HG03095 (cell line): ENCODE data around the gene SLC4A7.
"Not testable (repeated sequence)": the region's sequence is repeated elsewhere in the genome, so short reads cannot be mapped to it uniquely, and the experiment has no call there.

Source experiments
- ATAC-seq: cut with Tn5 transposase; IDR thresholded peaks from one replicate; pipeline ENCODE4 v1.9.1; 2021; ENCODE audit warnings: moderate library complexity; ENCODE audit not compliant: unreplicated experiment

Gene SLC4A7

GRCh38 chr3:27438352-27438751, 45.8 kb downstream of the SLC4A7 start:
- ATAC-seq: not testable (repeated sequence)

- ATAC-seq: no peak
These were observed 53.1 kb downstream of the SLC4A7 start for GRCh38 chr3:27431116-27431515.

GRCh38 chr3:27429909-27430308, 54.3 kb downstream of the SLC4A7 start:
- no peak for ATAC-seq

- no peak for ATAC-seq
These were observed 55.7 kb downstream of the SLC4A7 start for GRCh38 chr3:27428446-27428845.

GRCh38 chr3:27426926-27427325, 57.3 kb downstream of the SLC4A7 start:
- no peak for ATAC-seq

- no peak for ATAC-seq
These were observed 58.2 kb downstream of the SLC4A7 start for GRCh38 chr3:27425896-27426565.

GRCh38 chr3:27424812-27425521, 59.2 kb downstream of the SLC4A7 start:
- ATAC-seq: not testable (repeated sequence)

GRCh38 chr3:27423463-27423862, 60.7 kb downstream of the SLC4A7 start:
- no peak for ATAC-seq

GRCh38 chr3:27422617-27423016, 61.6 kb downstream of the SLC4A7 start:
- no peak for ATAC-seq

- no peak for ATAC-seq
These were observed 69.0 kb downstream of the SLC4A7 start for GRCh38 chr3:27415202-27415601.

GRCh38 chr3:27392950-27393679, 91.1 kb downstream of the SLC4A7 start:
- ATAC-seq: peak; percentile 81

GRCh38 chr3:27392414-27392813, 91.8 kb downstream of the SLC4A7 start:
- ATAC-seq: not testable (repeated sequence)

- ATAC-seq: no peak
These were observed 92.4 kb downstream of the SLC4A7 start for GRCh38 chr3:27391796-27392195.

GRCh38 chr3:27387625-27388024, 96.6 kb downstream of the SLC4A7 start:
- ATAC-seq: no peak

GRCh38 chr3:27385504-27385903, 98.7 kb downstream of the SLC4A7 start:
- ATAC-seq: no peak

GRCh38 chr3:27384191-27384590, 100.0 kb downstream of the SLC4A7 start:
- ATAC-seq: no peak

GRCh38 chr3:27380433-27381357, 103.5 kb downstream of the SLC4A7 start:
- ATAC-seq: no peak

- no peak for ATAC-seq
These were observed 105.9 kb downstream of the SLC4A7 start for GRCh38 chr3:27378331-27378730.

GRCh38 chr3:27376109-27376772, 107.9 kb downstream of the SLC4A7 start:
- ATAC-seq: no peak
